ENCODE results near the gene MDM2.

- TF ChIP-seq, protein P1, sequence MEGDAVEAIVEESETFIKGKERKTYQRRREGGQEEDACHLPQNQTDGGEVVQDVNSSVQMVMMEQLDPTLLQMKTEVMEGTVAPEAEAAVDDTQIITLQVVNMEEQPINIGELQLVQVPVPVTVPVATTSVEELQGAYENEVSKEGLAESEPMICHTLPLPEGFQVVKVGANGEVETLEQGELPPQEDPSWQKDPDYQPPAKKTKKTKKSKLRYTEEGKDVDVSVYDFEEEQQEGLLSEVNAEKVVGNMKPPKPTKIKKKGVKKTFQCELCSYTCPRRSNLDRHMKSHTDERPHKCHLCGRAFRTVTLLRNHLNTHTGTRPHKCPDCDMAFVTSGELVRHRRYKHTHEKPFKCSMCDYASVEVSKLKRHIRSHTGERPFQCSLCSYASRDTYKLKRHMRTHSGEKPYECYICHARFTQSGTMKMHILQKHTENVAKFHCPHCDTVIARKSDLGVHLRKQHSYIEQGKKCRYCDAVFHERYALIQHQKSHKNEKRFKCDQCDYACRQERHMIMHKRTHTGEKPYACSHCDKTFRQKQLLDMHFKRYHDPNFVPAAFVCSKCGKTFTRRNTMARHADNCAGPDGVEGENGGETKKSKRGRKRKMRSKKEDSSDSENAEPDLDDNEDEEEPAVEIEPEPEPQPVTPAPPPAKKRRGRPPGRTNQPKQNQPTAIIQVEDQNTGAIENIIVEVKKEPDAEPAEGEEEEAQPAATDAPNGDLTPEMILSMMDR (IDR thresholded peaks at IDR 0.05), result no peak
- TF ChIP-seq POLR2A (IDR thresholded peaks at IDR 0.05), result no peak
These were observed 27.4 kb downstream of the MDM2 start for GRCh38 chr12:68835333-68835908.

Measured in esophagus squamous epithelium (tissue), 4 donors.